Epithelial cell of prostate (primary cell): ENCODE measurements around the gene TMEM222.
A peak's percentile ranks its signal among the peaks of the same experiment; 100 is the strongest.

Source experiments
- DNase-seq: peaks from one replicate; pipeline ENCODE4 v3.0.0-alpha.2; 2011; ENCODE audit warnings: low read depth, low spot score
- H3K27ac ChIP-seq: fragments of 450-650 bp; 2 replicates; pipeline ENCODE4 v1.5.1; 2017; ENCODE audit warnings: mild to moderate bottlenecking

TMEM222 gene

GRCh38 chr1:27356619-27357280 lies 34.8 kb downstream of the TMEM222 start:
- DNase-seq = no peak
- no peak overlapping the region for H3K27ac ChIP-seq

- no peak for DNase-seq
- H3K27ac ChIP-seq = no peak overlapping the region
Observed at GRCh38 chr1:27357281-27358037, 35.5 kb downstream of the TMEM222 start.

GRCh38 chr1:27358038-27358927 lies 36.3 kb downstream of the TMEM222 start:
- H3K27ac ChIP-seq = no peak overlapping the region
- no peak for DNase-seq

- no peak overlapping the region for H3K27ac ChIP-seq
- DNase-seq = no peak
Observed at GRCh38 chr1:27358928-27359313, 37.0 kb downstream of the TMEM222 start.

- no peak for DNase-seq
- no peak overlapping the region for H3K27ac ChIP-seq
Observed at GRCh38 chr1:27359822-27360158, 37.8 kb downstream of the TMEM222 start.

GRCh38 chr1:27360159-27361043 lies 38.4 kb downstream of the TMEM222 start:
- H3K27ac ChIP-seq = no peak overlapping the region
- DNase-seq = no peak

- DNase-seq = no peak
- H3K27ac ChIP-seq = no peak overlapping the region
Observed at GRCh38 chr1:27361044-27361402, 39.1 kb downstream of the TMEM222 start.

- no peak overlapping the region for H3K27ac ChIP-seq
- DNase-seq = no peak
Observed at GRCh38 chr1:27361553-27361952, 39.6 kb downstream of the TMEM222 start.

GRCh38 chr1:27363766-27364695 lies 42.1 kb downstream of the TMEM222 start:
- no peak for DNase-seq
- H3K27ac ChIP-seq = no peak overlapping the region

- no peak for DNase-seq
- H3K27ac ChIP-seq = peak overlapping the region; percentile 95
Observed at GRCh38 chr1:27364696-27365371, 42.9 kb downstream of the TMEM222 start.

- no peak for DNase-seq
- H3K27ac ChIP-seq = peak overlapping the region; percentile 95
Observed at GRCh38 chr1:27365372-27366112, 43.6 kb downstream of the TMEM222 start.

- H3K27ac ChIP-seq = peak overlapping the region; percentile 95
- DNase-seq = no peak
Observed at GRCh38 chr1:27366113-27366410, 44.1 kb downstream of the TMEM222 start.

- H3K27ac ChIP-seq = peak within 1 kb of the TSS; percentile 95
- DNase-seq = no peak
Observed at GRCh38 chr1:27366411-27367159, 44.6 kb downstream of the TMEM222 start, which contains the start of gene MAP3K6. MAP3K6 (minus strand) TSS chr1:27366961; CDS start chr1:27366597, 364 bp downstream.

GRCh38 chr1:27367160-27367650 lies 45.2 kb downstream of the TMEM222 start:
- peak overlapping the region; percentile 95 for H3K27ac ChIP-seq

GRCh38 chr1:27368869-27369582 lies 47.1 kb downstream of the TMEM222 start:
- no peak for DNase-seq
- H3K27ac ChIP-seq = no peak overlapping the region

More at GRCh38 chr1:27367160-27367650, 45.2 kb downstream of the TMEM222 start:
- no peak for DNase-seq

- DNase-seq = no peak
- no peak overlapping the region for H3K27ac ChIP-seq
Observed at GRCh38 chr1:27372022-27372807, 50.3 kb downstream of the TMEM222 start.
